ENCODE results near the gene THAP3.

The THAP3 gene

DNA sequence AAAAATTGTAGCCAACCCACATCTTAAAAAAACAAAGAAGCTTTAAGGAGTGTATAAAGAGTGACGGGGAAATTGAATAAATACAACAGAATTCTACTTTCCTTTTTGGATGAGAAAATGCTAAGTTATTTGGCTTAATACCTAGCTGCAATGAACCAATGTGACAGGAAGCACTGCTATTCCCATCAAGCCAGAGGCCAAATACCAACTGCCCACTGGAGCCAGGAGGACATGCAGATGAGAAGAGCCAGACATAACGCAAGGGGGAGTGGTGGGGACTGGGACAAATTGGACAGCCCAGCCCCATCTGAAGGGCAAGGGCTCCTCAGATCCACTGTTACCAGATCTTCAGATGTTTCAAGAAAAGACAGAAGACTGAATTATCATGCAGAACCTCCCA, 51.3 kb downstream of the THAP3 start:
- no peak overlapping the region for H3K27ac Mint-ChIP-seq

More for the DNA sequence above, 51.3 kb downstream of the THAP3 start:
- Mint-ChIP-seq H3K27me3 (no peaks in the 10 kb centered on the region), H3K9me3 (no peaks in the 10 kb centered on the region), H3K36me3 (ENCODE audit: low read depth) (peaks cover 86% of the 10 kb centered on the region), H3K4me3 (no peak overlapping the region), H3K4me1 (ENCODE audit: low read depth) (no peaks in the 10 kb centered on the region)
- intact Hi-C loops (cut with micrococcal nuclease) = no loop called here
